ENCODE results near the gene CAMTA1. TPM values are rescaled to one million over a fixed set of nuclear protein-coding genes. Genes with fewer than 3 reads are reported as not detected.

The CAMTA1 gene
- total RNA-seq, 6 donors from 2014 or later, result 38.8 to 74.0 (median 46.1) TPM

DNA sequence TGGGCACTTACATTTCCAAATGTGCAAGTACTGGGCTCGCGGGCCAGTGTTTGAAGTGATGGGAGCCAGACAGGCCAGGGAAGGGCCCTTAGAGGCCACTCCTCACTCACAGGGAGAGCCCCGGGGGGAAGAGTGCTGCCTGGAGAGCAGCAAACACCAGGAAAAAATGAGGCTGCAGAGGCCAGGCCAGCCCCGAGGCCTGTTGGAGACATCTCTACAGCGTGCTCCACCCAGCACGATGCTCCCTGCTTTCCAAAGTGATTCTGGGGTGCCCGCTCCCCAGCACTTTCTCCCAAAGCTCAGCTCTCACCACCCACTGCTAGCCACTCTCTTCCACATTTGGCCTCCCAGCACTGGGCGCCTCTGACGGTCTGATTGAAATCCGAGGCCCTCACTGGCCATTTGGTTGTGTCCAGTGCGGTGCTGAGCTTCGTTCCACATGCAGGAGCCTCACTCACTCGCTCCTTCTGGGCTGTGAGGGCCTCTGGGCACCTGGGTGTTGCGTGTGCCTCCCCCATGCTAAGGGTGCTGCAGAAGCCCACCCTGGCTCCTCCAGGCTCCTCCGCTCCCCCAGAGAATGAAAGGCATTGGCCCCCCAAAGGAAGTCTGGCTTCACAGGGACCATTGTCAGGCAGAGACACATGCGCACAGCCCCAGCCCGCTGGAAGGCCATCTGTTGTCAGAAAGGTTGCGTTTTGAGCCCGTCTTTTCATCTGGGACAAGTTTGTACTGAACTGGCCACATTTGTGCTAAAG, 600.4 kb downstream of the CAMTA1 start:
- no peak overlapping the region for H3K27ac ChIP-seq
- no peaks in the 10 kb centered on the region for H3K36me3 ChIP-seq
- H3K9me3 ChIP-seq, result no peaks in the 10 kb centered on the region
- H3K27me3 ChIP-seq, result no peaks in the 10 kb centered on the region
- ATAC-seq (ENCODE audit: low FRiP score in 2 of 2) (no peak), DNase-seq (peak in 1 of 2 donors; percentile 23)
- no peak overlapping the region for H3K4me3 ChIP-seq
- WGBS, 2 donors, result 79 to 81% methylated on average over 19 of the region's 19 CpGs
- TF ChIP-seq POLR2A (IDR thresholded peaks at IDR 0.05), result no peak
- TF ChIP-seq POLR2AphosphoS5 (IDR thresholded peaks at IDR 0.05), result no peak
- no peak for TF ChIP-seq CTCF (IDR thresholded peaks at IDR 0.05)
- no peak for TF ChIP-seq EP300 (IDR thresholded peaks at IDR 0.05)
- peaks cover 8 to 17% (median 16%) of the 10 kb centered on the region in 4 donors for H3K4me1 ChIP-seq

GRCh38 chr1:7386226-7387052, 601.2 kb downstream of the CAMTA1 start:
- H3K27ac ChIP-seq, result no peak overlapping the region
- 86 to 97% methylated on average over 18 to 20 of the region's 20 CpGs for WGBS, 2 donors

DNA sequence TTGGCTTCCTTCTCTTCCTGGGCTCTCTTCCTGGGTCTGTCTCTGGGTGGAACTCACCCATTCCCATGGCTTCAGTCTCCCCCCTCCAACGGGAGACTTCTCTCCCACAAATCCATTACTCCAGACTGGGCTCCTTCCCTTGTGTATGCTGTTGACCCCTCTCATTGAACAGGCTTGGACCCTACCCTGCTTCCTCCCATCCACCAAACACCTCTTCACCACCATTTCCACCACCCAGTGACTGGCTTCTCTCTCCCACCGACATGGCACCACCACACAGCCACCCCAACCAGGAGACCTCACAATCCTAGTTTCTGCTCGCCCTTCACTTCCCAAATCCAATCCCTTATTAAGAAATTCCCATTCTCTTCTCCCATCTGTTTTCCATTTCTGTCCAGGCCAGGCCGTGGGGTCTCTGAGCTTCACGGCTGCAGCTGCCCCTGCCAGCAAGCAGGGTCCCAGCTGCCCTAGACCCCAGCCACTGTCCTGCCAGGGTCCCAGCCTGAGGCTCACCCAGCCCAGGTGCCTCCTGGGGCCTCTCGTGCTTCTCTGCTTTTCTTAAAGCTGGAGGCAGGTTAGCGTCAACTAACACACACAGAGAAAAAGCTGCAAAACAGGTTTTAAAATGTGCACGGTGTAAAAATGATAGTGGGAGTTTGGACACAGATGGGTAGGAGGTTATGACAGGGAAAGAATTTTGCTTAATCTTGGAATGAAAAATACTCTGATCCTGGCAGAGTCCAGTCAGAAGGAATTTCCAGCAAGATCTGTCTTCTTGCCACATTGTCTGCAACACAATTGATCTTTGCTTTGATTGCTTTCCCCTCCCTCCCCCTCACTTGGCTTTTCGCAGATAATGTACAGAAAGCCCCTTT, 602.0 kb downstream of the CAMTA1 start:
- H3K27me3 ChIP-seq, result no peaks in the 10 kb centered on the region
- 69 to 75% methylated on average over 9 of the region's 9 CpGs for WGBS, 2 donors
- no peaks in the 10 kb centered on the region for H3K9me3 ChIP-seq
- peaks cover 8 to 17% (median 16%) of the 10 kb centered on the region in 4 donors for H3K4me1 ChIP-seq
- TF ChIP-seq CTCF (IDR thresholded peaks at IDR 0.05) (no peak), EP300 (IDR thresholded peaks at IDR 0.05) (no peak), POLR2AphosphoS5 (IDR thresholded peaks at IDR 0.05) (no peak), POLR2A (IDR thresholded peaks at IDR 0.05) (no peak)
- peak overlapping the region in 1 of 4 donors; percentile 85 for H3K27ac ChIP-seq
- H3K4me3 ChIP-seq, result no peak overlapping the region
- H3K36me3 ChIP-seq, result no peaks in the 10 kb centered on the region
- DNase-seq, result peak in 1 of 2 donors; percentile 8
- no peak for ATAC-seq (ENCODE audit: low FRiP score in 2 of 2)

More at GRCh38 chr1:7386226-7387052, 601.2 kb downstream of the CAMTA1 start:
- DNase-seq, result peak in 1 of 2 donors; percentile 16
- Histone ChIP-seq H3K4me3 (no peak overlapping the region), H3K9me3 (no peaks in the 10 kb centered on the region), H3K4me1 (peaks cover 8 to 17% (median 16%) of the 10 kb centered on the region in 4 donors), H3K36me3 (no peaks in the 10 kb centered on the region), H3K27me3 (no peaks in the 10 kb centered on the region)
- ATAC-seq (ENCODE audit: low FRiP score in 2 of 2), result no peak
- TF ChIP-seq CTCF (IDR thresholded peaks at IDR 0.05) (no peak), POLR2AphosphoS5 (IDR thresholded peaks at IDR 0.05) (no peak), EP300 (IDR thresholded peaks at IDR 0.05) (no peak), POLR2A (IDR thresholded peaks at IDR 0.05) (no peak)

- WGBS, 2 donors, result 52 to 70% methylated on average over 5 to 11 of the region's 11 CpGs
- Histone ChIP-seq H3K4me1 (peaks cover 8 to 17% (median 16%) of the 10 kb centered on the region in 4 donors), H3K9me3 (no peaks in the 10 kb centered on the region), H3K27ac (peak overlapping the region in 3 of 4 donors; percentile 1 to 85 (median 26)), H3K36me3 (no peaks in the 10 kb centered on the region), H3K4me3 (no peak overlapping the region), H3K27me3 (no peaks in the 10 kb centered on the region)
- ATAC-seq (ENCODE audit: low FRiP score in 2 of 2), result no peak
- DNase-seq, result peak; percentile 15 to 62
- TF ChIP-seq POLR2AphosphoS5 (IDR thresholded peaks at IDR 0.05) (no peak), EP300 (IDR thresholded peaks at IDR 0.05) (no peak), CTCF (IDR thresholded peaks at IDR 0.05) (no peak), POLR2A (IDR thresholded peaks at IDR 0.05) (no peak)
Observed at GRCh38 chr1:7388141-7388487, 602.9 kb downstream of the CAMTA1 start.

Data from upper lobe of left lung (tissue), 6 donors.